GM18909 (cell line): ENCODE results near the gene NPEPL1.

Source experiments
- ATAC-seq: cut with Tn5 transposase; IDR thresholded peaks from one replicate; pipeline ENCODE4 v1.9.1; 2021; ENCODE audit warnings: mild to moderate bottlenecking; ENCODE audit not compliant: unreplicated experiment, poor library complexity

Gene NPEPL1

DNA sequence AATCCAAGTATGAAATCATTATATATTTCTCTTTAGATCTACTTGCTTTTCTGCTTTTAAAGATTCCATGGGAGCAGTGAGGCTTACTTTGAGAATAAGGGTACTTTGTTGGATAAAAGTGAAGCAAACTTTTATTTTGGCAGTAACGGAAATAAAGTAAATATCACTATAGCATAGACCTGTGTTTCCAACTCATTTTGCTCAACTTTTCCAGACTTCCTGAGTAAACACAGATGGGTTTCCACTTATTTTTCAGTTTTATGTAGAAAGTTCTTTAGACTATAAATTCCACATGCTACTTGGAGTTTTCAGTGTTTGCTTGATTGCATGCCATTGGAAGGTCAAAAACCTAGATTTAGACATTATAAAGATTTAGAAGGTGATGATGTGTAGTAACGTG is 35.3 kb upstream of the NPEPL1 start:
- no peak for ATAC-seq

DNA sequence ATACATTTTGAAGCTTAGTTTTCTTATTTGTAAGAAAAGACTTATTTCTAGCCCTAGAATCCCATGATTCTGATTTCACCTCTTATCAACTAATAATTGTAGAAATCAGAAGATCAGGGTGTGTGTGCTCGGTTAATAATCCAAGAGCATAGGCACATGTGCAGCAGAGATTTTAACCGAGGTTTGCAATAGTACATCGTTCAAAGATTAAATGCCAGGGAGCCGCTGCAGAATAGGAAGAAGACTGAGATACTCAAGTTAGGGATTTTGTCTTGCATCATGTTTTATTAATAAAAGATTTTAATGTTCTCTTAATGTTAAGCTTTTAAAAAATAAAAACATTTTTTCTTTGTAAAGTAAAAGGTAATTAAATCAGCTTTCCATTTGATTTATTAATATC is 34.6 kb upstream of the NPEPL1 start:
- no peak for ATAC-seq

DNA sequence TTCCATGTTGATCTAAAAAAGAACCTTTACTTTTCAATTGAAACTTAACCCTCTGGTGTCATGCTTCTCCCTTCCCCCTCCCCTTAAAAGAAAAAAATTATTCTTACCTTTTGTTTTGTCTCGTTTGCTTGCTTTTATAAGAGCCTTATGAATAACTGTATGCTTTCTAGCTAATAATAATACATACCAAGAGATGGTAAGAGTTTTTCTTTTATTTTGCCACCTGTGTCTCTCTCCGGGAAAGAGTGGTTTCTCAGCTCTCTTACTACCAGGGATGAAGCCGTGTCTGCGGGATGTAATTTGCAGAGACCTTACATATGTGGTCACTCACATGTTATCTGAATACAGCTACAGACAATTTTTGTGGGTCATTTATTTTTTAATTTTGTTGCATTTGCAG is 33.8 kb upstream of the NPEPL1 start:
- no peak for ATAC-seq

- ATAC-seq: no peak
These were observed 32.8 kb upstream of the NPEPL1 start for GRCh38 chr20:58659841-58660240.

DNA sequence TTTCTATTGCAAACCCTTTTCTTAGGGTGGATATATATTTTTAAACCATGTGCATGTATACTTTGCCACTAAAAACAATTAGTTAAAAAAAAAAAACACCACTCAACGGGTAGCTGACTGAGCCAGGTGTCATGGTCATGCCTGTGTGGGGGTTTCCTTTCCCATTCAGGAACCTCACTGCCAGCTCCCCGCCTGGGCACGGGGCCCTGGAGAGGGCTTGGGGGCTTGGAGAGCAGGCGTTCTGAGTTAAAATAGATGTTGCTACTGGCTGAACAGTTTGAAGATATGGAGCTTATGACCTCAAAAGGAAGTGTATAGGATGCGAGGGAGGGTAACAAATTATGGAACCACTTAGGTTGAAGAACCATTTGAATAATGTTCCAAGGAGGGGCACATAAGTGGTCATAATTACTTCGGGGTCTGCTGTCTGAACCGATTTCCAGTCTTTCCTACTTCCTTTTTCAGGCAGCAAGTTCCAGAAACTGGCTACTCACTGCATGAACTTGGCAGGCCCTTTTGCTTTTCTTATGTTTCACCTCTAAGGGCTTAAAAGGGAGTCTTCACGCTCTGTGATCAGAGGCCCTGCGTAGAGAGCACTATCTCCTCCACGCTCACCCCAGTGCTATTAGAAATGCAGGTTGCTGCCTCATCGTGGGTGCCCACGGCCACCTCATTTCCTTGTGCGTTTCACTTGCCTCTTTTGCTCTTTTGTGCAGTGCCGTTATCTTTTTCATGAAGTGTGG is 31.6 kb upstream of the NPEPL1 start:
- ATAC-seq: no peak

GRCh38 chr20:58661598-58662473 is 30.8 kb upstream of the NPEPL1 start:
- no peak for ATAC-seq

- no peak for ATAC-seq
These were observed 28.3 kb upstream of the NPEPL1 start for GRCh38 chr20:58664331-58664730.

GRCh38 chr20:58664883-58665282 is 27.7 kb upstream of the NPEPL1 start:
- ATAC-seq: no peak

DNA sequence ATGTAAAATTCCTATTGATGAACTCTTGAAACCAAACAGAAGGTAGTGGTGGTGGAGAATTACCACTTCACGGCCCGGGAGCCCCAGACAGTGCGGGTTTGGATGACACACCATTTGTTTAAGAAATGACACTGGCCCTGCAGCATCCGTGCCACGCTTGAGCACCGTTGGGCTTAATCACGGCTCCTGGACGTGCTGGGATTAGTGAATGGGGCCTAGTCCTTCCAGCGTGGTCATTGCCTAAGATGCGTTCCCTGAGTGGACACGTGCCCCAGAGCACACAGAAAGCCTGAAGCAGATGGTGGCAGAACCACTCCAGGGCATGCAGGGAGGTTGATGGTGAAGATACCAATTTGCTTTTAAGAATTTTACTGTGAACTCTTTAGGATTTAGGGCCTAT is 27.0 kb upstream of the NPEPL1 start:
- ATAC-seq: no peak

DNA sequence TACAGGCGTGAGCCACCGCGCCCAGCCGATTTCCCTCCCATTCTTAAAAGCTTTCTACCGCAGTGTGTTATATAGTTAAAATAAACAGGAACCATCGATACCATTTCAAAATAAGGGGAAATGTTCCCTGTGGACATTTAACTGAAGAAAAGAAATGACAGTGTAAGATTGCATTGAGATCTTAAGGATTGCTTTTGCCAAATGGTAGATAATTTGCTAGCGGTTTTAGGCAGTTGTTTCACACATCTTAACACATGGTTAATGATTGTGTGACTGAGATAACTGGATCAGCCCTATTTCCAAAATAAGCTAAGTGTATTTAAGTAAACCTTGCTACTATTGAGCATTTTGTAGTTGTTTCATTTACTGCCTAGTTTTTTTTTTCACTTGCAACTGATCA is 25.9 kb upstream of the NPEPL1 start:
- no peak for ATAC-seq

GRCh38 chr20:58667975-58668374 is 24.6 kb upstream of the NPEPL1 start:
- ATAC-seq: no peak

- no peak for ATAC-seq
These were observed 23.7 kb upstream of the NPEPL1 start for GRCh38 chr20:58668901-58669286.

GRCh38 chr20:58669287-58670006 is 23.2 kb upstream of the NPEPL1 start:
- ATAC-seq: no peak

DNA sequence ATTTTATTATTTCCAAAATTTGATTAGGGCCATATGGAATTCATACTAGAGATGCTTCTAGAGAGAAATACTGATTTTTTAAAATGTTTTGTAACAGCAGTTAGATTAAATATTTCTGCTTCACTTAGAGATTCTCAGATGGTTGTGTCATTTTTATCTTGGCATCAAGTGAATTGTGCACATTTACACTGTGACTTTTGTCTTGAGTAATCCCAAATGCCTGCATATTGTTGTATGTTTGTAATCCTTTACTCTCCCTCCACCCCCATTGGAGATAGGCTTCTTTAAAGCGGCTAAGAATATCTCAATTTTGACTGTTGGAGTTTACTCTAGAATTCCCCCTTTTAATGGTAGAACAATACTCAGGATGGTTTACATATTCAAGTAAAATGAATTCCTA is 22.5 kb upstream of the NPEPL1 start:
- ATAC-seq: no peak

DNA sequence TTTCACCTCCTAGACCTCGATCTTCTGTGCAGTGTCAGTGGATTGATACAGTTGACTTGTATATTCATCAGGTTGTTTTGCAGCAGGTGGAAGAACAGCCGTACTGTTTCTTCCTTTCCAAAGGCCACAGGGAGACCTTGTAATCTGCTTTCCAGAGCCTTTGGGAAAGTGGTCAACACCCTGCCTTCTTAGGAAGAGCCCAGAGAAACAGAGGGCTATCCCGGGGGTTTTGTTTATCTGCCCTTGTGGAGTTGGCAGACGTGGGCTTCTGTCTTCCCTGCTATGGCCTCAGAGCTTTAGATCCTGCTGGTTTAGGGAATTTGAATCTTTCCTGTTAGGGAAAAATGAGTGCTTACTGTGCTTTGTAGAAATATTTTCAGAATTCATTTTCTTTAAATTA is 21.9 kb upstream of the NPEPL1 start:
- ATAC-seq: no peak

DNA sequence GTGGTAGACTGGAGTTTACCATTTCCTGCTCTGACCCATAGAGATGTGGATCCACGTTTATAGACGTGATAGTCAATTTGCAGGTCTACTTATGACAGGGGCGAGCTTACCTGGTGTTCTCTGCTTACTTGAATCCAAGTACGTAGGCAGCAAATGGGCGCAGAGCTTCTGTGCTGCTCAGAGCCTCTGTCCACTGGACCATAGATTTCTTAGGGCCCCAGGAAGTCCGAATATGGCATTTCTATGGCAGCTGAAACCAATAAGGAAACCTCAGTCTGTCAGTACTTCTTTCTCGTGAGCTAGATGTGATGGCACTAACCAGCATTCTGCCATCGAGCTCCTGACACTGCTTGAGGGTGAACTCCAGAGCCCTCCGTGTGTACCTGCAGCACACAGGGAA is 19.5 kb upstream of the NPEPL1 start:
- no peak for ATAC-seq

GRCh38 chr20:58675146-58675584 is 17.4 kb upstream of the NPEPL1 start:
- ATAC-seq: no peak

GRCh38 chr20:58675641-58676040 is 17.0 kb upstream of the NPEPL1 start:
- ATAC-seq: no peak

- ATAC-seq: no peak
These were observed 16.4 kb upstream of the NPEPL1 start for GRCh38 chr20:58676161-58676560.

DNA sequence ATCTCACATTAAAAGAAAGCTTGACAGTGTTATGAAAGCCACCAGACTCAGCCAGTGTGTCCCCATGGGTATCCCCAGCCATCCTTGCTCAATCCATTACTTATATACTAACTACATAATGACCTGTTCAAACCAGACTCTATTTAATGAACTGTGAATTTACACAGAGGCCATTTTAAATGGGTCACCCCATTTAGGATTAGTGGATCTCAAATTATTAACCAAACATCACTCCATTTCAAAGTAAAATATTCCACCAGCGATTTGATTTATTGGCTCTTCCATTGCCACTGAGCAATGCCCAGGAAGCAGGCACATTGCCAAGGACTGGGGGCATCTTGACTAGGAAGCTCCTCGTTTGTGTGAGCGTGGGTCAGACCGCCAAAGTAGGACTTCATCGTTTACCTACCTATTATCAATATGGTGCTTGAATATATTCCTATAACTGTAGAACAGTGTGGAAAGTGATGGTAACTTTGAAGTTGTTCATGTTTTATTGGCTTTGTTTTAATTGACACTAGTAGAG is 15.5 kb upstream of the NPEPL1 start:
- no peak for ATAC-seq

GRCh38 chr20:58677808-58678207 is 14.8 kb upstream of the NPEPL1 start:
- ATAC-seq: no peak
